DLD1 (cell line): ENCODE data around the gene MON1B.

ENCODE experiments used
- in situ Hi-C: cut with HindIII; loops from 2 replicates; pipeline ENCODE4 v1.10.0; 2017; ENCODE audit warnings: low sequenced_read_pairs

Gene MON1B

GRCh38 chr16:77195411-77195810, 4.4 kb downstream of the MON1B start:
- in situ Hi-C loops, result no loop called here

DNA sequence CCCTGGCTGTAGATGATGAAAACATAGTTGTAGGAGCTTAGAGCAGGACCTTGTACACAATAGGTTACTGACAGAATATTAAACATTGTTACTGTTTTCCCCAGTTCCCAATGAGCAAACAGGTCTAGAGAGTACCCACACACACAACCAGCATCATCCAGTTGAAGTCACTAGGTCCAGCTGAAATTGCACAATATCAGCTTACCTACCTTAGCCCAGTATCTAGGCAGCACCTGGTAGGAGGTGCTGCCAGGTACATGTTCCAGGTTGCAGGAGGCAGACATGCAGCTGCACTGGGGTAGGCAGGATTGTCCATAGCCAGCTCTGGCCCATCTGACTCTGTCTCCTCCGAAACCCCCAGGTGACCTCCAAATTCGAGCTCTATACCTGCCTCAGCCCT, 6.8 kb downstream of the MON1B start:
- in situ Hi-C loops, result no loop called here

DNA sequence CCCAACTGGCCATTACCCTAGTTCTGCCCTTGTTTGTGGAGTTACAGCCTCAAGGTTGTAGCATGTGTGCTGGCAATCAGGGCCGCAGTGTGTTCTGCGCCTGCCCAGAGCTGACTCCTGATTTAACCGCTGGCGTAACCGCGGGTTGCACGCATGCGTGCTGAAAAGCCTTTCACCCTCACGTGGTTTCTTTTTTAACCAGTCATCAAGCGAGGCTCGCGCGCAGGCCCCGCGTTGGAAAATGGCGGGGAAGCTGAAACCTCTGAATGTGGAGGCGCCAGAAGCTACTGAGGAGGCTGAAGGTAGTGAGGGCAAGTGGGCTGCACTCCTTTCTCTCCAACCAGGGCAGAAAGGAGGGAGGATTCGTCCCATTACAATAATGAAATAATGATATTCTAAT, 8.2 kb downstream of the MON1B start, which contains the start of gene SYCE1L:
Gene SYCE1L, plus strand, starts transcription at position 198 of the 400 bp plus-strand sequence. Its CDS starts 44 bp downstream, at position 242.
- in situ Hi-C loops, result no loop called here

DNA sequence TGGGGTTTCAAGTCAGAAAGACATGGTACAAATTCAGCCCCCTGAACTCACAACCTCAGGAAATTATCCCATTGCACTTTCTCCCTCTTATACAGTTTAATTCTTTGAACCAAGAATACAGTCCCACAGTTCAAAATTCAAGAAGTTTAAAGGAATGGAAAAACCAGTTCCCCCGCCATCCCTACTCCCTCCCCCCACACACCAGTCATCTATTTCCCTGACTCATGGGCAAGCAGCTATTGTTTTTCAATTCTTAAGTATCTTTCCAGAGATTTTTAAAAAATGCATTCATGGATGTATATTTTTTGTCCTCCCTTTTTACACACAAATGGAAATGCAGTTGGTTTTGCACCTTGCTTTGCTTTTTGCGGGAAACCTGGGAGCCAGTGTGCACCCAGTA, 15.5 kb downstream of the MON1B start:
- in situ Hi-C loops, result no loop called here

DNA sequence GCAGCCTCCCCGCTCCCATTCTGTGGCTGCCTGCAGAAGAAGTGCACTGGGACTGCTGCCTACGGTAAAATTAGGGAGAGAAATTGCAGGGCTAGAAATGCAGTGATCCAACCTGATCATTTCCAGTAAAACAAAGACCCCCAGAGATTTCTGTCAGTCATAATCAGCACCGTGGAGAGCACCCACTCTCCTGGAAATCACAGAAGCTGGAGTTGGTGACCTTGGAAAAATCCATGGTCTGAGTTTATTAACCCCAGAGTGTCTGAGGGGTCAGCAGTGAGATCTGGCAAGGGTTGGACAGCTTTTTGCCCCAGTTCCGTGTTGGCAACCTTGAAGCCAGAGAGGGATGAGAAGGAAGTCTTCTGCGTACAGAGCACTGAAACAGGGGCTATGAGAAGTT, 16.0 kb downstream of the MON1B start:
- in situ Hi-C loops, result no loop called here

- in situ Hi-C loops, result no loop called here
Observed at GRCh38 chr16:77208382-77208781, 17.4 kb downstream of the MON1B start.

- in situ Hi-C loops, result no loop called here
Observed at GRCh38 chr16:77211880-77212740, 21.1 kb downstream of the MON1B start.

DNA sequence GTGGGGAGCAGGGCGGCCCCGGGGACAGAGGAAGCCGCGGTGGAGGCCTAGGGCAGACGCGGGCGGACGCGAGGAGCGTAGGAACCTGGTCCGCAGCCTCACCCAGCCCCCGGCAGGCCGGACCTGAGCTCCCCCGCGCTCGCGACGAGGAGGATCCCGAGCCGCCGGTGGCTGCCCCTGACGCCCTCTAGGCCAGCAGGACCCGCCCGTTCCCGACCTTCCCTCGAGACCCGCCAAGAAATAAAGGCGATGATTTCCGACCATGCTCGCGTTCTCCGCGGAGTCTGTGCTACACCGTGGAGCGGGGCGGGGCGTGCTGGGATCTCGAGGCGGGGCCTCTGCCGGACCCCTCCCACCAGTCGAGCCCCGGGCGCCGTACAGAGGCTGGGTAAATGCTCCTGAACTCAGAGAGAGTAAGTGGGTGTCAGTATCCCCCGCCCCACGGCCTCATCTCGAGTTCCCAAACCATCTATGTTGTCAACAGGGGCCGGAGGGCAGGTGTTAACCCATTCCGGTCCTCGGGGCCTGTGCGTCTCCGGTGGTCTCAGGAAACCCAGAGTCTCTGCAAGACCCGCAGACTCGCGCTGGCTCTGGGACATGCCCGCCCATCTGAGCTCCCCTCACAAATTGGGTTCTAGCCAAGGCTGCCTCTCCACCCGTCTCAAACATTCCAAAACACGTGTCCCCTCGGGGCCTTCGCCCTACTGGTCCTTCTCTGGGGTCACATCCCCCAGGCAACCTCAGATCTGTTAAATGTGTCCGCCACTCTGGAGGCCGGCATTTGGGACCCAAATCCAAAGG, 22.0 kb downstream of the MON1B start:
- in situ Hi-C loops, result no loop called here

- in situ Hi-C loops, result no loop called here
Observed at GRCh38 chr16:77213542-77214106, 22.6 kb downstream of the MON1B start.

DNA sequence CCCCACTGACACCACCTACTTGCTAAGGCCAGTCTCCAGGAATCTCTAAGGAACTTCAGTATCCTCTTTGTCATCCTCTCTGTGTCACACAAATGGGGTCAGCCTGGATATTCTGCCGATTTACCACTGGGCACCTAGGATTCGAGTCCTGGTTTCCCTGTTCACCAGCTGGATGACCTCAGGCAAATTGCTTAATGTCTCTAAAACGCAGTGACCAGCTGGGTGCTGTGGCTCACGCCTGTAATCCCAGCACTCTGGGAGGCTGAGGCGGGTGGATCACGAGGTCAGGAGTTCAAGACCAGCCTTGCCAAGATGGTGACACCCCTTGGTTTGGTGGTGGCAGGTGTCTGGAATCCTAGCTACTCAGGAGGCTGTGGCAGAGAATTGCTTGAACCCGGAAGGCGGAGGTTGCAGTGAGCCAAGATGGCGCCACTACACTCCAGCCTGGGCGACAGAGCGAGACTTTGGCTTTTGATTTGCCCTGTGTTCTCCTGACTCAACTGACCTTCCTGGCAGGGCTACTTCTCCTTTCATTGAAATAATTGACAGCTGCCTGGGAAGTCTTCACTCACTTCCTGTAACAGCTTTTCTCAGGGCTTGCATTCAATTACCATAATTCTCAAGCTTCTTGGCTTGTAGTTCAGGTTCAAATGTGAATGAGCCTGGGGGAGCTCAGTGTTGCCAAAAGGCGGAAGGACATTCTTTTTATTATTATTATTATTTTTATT, 23.6 kb downstream of the MON1B start:
- in situ Hi-C loops, result no loop called here

GRCh38 chr16:77219437-77219836, 28.4 kb downstream of the MON1B start:
- in situ Hi-C loops, result no loop called here

DNA sequence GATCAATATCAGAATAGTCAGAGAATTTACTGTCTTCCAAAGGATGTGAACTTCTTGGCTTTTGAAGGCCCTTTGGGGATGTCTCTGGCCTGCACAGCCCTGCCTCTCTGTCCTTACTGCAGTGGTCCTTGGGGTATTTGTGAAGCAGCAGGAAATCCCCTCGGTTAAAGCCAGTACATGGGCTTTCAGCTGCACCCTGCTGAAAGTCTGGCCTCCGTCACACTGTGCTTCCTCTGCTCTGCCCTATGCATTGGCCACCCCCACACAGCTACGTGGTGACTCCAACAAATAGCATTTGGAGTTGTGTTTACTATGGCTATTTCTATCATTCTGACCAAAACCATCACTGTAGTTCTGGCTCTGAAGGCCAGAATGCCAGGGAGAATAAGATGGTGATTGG, 29.4 kb downstream of the MON1B start:
- in situ Hi-C loops, result no loop called here

GRCh38 chr16:77221482-77221881, 30.5 kb downstream of the MON1B start:
- in situ Hi-C loops, result no loop called here

DNA sequence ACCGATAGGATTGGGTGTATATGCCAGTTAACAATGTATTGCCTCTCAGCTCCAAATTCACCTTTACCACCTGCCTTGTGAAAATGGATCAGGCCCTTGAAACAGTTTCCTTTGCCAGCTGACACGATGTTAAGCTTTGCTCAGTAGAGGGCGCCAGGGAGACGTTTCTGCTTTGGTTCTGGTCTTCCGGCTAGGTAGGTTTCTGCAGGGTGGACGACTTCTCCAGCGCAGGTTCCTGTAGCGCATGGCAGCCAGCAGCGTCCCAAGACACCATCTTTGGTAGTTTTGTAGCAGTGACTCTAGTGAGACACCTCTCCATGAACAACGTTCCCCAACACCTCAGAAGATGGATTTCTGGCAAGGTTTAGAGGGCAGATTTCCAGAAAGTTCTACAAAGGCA, 32.2 kb downstream of the MON1B start:
- in situ Hi-C loops, result no loop called here

DNA sequence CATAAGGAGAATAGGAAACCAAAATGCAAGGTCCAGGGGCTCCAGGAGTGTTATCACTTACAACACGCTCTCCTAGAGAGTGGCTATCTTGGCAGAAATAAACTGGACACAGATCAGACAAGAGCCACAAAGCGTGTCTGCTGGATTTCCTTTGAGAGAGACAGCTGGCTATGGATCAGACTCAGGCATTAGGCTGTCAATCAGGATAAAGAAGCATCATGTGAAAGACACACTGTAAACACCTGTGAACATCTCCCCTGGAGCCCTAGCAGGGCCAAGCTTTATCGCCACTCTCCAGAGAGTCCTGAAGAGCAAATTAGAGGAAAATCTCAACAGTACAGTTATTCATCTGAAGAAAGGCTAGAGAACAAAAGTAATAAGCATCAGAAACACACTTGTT, 34.2 kb downstream of the MON1B start:
- in situ Hi-C loops, result loop anchor here (25.0 kb wide), 1 partner anchor 312 kb away; no protein-coding TSS in a partner anchor

GRCh38 chr16:77227745-77228144, 36.8 kb downstream of the MON1B start:
- in situ Hi-C loops, result loop anchor here (25.0 kb wide), 1 partner anchor 310 kb away; no protein-coding TSS in a partner anchor

GRCh38 chr16:77231047-77231446, 40.1 kb downstream of the MON1B start:
- in situ Hi-C loops, result loop anchor here (25.0 kb wide), 1 partner anchor 306 kb away; no protein-coding TSS in a partner anchor

DNA sequence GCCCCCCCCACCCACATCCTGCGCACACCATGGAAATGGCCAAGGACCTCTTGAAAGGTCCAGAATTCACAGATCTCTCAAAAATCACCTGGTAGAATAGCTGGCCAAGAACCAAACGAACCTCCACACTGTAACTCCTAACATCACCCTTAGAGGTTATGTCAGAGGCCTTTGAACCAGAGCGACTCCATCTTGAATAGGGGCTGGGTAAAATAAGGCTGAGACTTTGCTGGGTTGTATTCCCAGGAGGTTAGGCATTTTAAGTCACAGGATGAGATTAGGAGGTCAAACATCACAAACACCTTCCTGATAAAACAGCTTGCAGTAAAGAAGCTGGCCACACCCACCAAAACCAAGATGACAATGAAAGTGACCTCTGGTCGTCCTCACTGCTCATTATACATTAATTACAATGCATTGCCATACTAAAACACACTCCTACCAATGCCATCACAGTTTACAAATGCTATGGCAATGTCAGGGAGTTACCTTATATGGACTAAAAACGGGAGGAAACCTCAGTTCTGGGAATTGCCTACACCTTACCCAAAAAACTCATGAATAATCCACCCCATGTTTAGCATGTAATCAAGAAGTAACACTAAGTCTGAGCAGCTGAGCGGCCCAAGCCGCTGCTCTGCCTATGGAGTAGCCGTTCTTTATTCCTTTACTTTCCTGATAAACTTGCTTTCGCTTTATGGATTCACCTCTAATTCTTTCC, 43.0 kb downstream of the MON1B start:
- in situ Hi-C loops, result loop anchor here (25.0 kb wide), 1 partner anchor 303 kb away; no protein-coding TSS in a partner anchor

- in situ Hi-C loops, result loop anchor here (5.0 to 25.0 kb wide), 2 partner anchors 303 to 353 kb away; no protein-coding TSS in a partner anchor
Observed at GRCh38 chr16:77234611-77235010, 43.6 kb downstream of the MON1B start.

DNA sequence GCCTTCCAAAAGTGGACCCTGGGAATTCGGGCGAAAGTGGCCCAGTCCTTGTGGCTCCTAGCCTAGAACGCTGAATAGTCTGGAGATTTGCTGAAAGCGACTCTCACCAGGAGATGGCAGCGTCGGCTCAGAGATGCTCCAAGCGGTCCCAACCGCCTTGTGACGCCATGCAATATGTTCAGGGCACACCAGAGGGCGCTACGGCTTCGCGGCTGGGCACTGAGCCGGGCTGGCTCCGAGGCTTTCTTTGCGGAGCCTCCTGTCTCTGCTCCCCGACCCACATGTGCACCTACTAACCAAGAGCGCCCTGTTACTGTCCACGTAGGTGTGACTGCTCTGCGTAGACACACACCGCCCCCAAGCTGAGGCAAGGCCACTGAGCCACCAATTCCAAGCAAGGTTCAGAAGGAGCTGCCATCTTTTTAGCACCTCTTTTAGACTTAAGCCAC, 45.1 kb downstream of the MON1B start:
- in situ Hi-C loops, result loop anchor here (5.0 to 25.0 kb wide), 2 partner anchors 301 to 351 kb away; no protein-coding TSS in a partner anchor
